Measurements from ENCODE around the gene HYAL2.
A peak's percentile ranks its signal among the peaks of the same experiment; 100 is the strongest.

HYAL2 gene

GRCh38 chr3:50318163-50318562 is 4.4 kb downstream of the HYAL2 start:
- no peak for TF ChIP-seq ZFP30 (CRISPR knock-in tag; IDR thresholded peaks at IDR 0.05)
- no peak for TF ChIP-seq ZNF565 (CRISPR knock-in tag; conservative IDR thresholded peaks at IDR 0.05; ENCODE audit: low read depth)
- TF ChIP-seq TCF4 (CRISPR knock-in tag; IDR thresholded peaks at IDR 0.05; ENCODE audit: borderline replicate concordance): no peak
- no peak for TF ChIP-seq ESRRG (CRISPR knock-in tag; IDR thresholded peaks at IDR 0.05)
- TF ChIP-seq PATZ1 (CRISPR knock-in tag; IDR thresholded peaks at IDR 0.05; ENCODE audit: borderline replicate concordance): no peak
- ATAC-seq: no peak

GRCh38 chr3:50317300-50317699 is 5.2 kb downstream of the HYAL2 start:
- no peak for ATAC-seq
- TF ChIP-seq TOX (CRISPR knock-in tag; IDR thresholded peaks at IDR 0.05; ENCODE audit: borderline replicate concordance): no peak
- no peak for TF ChIP-seq ZNF70 (CRISPR knock-in tag; IDR thresholded peaks at IDR 0.05)
- TF ChIP-seq ESRRG (CRISPR knock-in tag; IDR thresholded peaks at IDR 0.05): no peak
- no peak for TF ChIP-seq CSDC2 (CRISPR knock-in tag; IDR thresholded peaks at IDR 0.05)
- TF ChIP-seq ZNF8 (CRISPR knock-in tag; IDR thresholded peaks at IDR 0.05): no peak
- no peak for TF ChIP-seq CREB5 (CRISPR knock-in tag; IDR thresholded peaks at IDR 0.05; ENCODE audit: low read depth)
- no peak for TF ChIP-seq PPARA (CRISPR knock-in tag; IDR thresholded peaks at IDR 0.05; ENCODE audit: borderline replicate concordance)
- no peak for TF ChIP-seq ZFP3 (CRISPR knock-in tag; IDR thresholded peaks at IDR 0.05)
- no peak for TF ChIP-seq POU6F1 (CRISPR knock-in tag; IDR thresholded peaks at IDR 0.05; ENCODE audit: borderline replicate concordance, low read depth)
- TF ChIP-seq TCF4 (CRISPR knock-in tag; IDR thresholded peaks at IDR 0.05; ENCODE audit: borderline replicate concordance): no peak
- no peak for TF ChIP-seq RARB (CRISPR knock-in tag; IDR thresholded peaks at IDR 0.05)
- no peak for TF ChIP-seq CSRNP3 (CRISPR knock-in tag; IDR thresholded peaks at IDR 0.05)
- TF ChIP-seq PATZ1 (CRISPR knock-in tag; IDR thresholded peaks at IDR 0.05; ENCODE audit: borderline replicate concordance): no peak
- no peak for TF ChIP-seq TSHZ2 (CRISPR knock-in tag; IDR thresholded peaks at IDR 0.05)
- no peak for TF ChIP-seq ZFP30 (CRISPR knock-in tag; IDR thresholded peaks at IDR 0.05)

GRCh38 chr3:50316657-50317242 is 5.8 kb downstream of the HYAL2 start:
- ATAC-seq: peak; percentile 5; the same call in 2 of the 3 replicates
- no peak for TF ChIP-seq GLIS3 (CRISPR knock-in tag; IDR thresholded peaks at IDR 0.05)
- no peak for TF ChIP-seq ZC3H10 (CRISPR knock-in tag; IDR thresholded peaks at IDR 0.05)
- TF ChIP-seq TSHZ2 (CRISPR knock-in tag; IDR thresholded peaks at IDR 0.05): no peak
- TF ChIP-seq TCF4 (CRISPR knock-in tag; IDR thresholded peaks at IDR 0.05; ENCODE audit: borderline replicate concordance): no peak
- TF ChIP-seq CREB5 (CRISPR knock-in tag; IDR thresholded peaks at IDR 0.05; ENCODE audit: low read depth): no peak
- TF ChIP-seq RARB (CRISPR knock-in tag; IDR thresholded peaks at IDR 0.05): no peak
- no peak for TF ChIP-seq CSRNP3 (CRISPR knock-in tag; IDR thresholded peaks at IDR 0.05)

Measured in SK-N-SH treated with all-trans-retinoic acid at 6 μM for 48 hours (cell line).